ENCODE measurements around the gene DYNLT1. TPM values are rescaled to one million over a fixed set of nuclear protein-coding genes. Genes with fewer than 3 reads are reported as not detected.
"Not testable (repeated sequence)": the region's sequence is repeated elsewhere in the genome, so short reads cannot be mapped to it uniquely, and the experiment has no call there.

The DYNLT1 gene
- total RNA-seq, 4 donors from 2014 or later, result 78.7 to 107 (median 87.4) TPM

- WGBS, 2 donors, result 81 to 87% methylated on average over 6 to 14 of the region's 14 CpGs
Measured at GRCh38 chr6:158674342-158675131, 30.0 kb upstream of the DYNLT1 start.

DNA sequence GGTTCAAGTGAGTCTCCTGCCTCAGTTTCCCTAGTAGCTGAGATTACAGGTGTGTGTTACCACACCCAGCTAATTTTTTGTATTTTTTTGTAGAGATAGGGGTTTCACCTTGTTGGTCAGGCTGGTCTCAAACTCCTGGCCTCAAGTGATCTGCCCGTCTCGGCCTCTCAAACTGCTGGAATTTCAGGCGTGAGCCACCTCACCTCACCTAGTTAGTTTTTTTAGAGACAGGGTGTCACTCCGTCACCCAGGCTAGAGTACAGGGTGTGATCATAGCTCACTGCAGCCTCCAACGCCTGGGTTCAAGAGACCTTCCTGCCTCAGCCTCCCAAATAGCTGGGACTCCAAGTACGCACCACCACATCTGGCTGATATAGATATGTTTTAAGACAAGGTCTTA, 28.2 kb upstream of the DYNLT1 start:
- 93 to 98% methylated on average over 6 of the region's 6 CpGs for WGBS, 2 donors
- H3K4me3 ChIP-seq, result no peak overlapping the region
- peaks cover 9 to 37% (median 15%) of the 10 kb centered on the region in 3 donors for H3K4me1 ChIP-seq
- H3K9me3 ChIP-seq, result no peaks in the 10 kb centered on the region
- no peak overlapping the region for H3K27ac ChIP-seq
- no peak for TF ChIP-seq POLR2A (IDR thresholded peaks at IDR 0.05)
- TF ChIP-seq, protein P1, sequence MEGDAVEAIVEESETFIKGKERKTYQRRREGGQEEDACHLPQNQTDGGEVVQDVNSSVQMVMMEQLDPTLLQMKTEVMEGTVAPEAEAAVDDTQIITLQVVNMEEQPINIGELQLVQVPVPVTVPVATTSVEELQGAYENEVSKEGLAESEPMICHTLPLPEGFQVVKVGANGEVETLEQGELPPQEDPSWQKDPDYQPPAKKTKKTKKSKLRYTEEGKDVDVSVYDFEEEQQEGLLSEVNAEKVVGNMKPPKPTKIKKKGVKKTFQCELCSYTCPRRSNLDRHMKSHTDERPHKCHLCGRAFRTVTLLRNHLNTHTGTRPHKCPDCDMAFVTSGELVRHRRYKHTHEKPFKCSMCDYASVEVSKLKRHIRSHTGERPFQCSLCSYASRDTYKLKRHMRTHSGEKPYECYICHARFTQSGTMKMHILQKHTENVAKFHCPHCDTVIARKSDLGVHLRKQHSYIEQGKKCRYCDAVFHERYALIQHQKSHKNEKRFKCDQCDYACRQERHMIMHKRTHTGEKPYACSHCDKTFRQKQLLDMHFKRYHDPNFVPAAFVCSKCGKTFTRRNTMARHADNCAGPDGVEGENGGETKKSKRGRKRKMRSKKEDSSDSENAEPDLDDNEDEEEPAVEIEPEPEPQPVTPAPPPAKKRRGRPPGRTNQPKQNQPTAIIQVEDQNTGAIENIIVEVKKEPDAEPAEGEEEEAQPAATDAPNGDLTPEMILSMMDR (IDR thresholded peaks at IDR 0.05), result no peak
- no peaks in the 10 kb centered on the region for H3K27me3 ChIP-seq
- no peaks in the 10 kb centered on the region for H3K36me3 ChIP-seq
- DNase-seq, result no peak
- intact Hi-C loops (cut with DNase I), result no loop called here

More at GRCh38 chr6:158674342-158675131, 30.0 kb upstream of the DYNLT1 start:
- no peak for TF ChIP-seq POLR2A (IDR thresholded peaks at IDR 0.05)
- TF ChIP-seq, protein P1 (IDR thresholded peaks at IDR 0.05), result no peak
- Histone ChIP-seq H3K4me3 (no peak overlapping the region), H3K4me1 (peaks cover 5 to 19% (median 9%) of the 10 kb centered on the region in 3 donors), H3K9me3 (no peaks in the 10 kb centered on the region), H3K27me3 (no peaks in the 10 kb centered on the region), H3K36me3 (no peaks in the 10 kb centered on the region), H3K27ac (no peak overlapping the region)
- DNase-seq, result no peak
- intact Hi-C loops (cut with DNase I), result no loop called here

GRCh38 chr6:158672119-158672518, 27.6 kb upstream of the DYNLT1 start:
- H3K27me3 ChIP-seq; DNase-seq; intact Hi-C loops (cut with DNase I); H3K9me3 ChIP-seq; H3K36me3 ChIP-seq; H3K27ac ChIP-seq; H3K4me3 ChIP-seq: not testable (repeated sequence)
- H3K4me1 ChIP-seq, result peaks cover 9 to 43% (median 15%) of the 10 kb centered on the region in 3 donors
- 80 to 83% methylated on average over 7 to 8 of the region's 8 CpGs for WGBS, 2 donors

DNA sequence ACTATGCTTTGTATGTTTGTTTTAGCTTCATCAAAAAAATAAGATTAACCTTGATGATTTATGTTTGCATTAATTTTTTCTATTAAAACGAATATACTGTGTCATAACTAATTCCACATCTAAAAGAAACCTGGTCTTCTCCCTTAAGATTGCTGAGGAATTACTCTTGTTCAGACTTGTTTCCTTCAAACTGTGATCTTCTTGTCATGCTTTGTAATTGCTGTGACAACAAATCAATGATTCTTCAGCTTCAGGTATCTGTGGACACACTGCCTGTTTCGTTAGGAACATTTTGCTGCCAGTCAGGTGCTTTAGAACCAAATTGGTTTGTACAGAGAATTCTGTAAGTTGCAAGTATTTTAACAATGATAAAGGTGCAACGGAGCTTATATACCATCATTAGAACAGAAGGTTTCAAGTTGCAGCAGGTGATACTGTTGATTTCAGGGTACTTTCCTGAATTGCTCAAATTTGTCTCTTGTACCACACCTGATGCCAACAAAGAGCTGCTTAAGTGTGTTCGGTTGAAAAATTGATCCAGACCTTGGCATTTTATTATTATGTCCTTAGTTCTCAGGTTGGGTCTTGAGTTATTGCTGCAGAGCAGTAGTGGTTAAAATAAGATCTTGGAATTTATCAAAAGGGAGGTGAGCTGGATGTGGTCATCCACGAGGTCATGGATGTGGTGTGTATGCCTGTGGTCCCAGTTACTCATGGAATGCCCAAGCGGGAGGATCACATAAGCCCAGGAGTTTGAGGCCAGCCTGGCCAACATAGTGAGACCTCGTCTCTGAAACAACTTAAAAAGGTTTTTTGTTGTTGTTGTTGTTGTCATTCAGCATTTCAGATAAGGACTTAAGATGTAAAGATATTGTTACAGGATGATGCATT, 24.8 kb upstream of the DYNLT1 start:
- H3K4me3 ChIP-seq, result no peak overlapping the region
- TF ChIP-seq, protein P1 (IDR thresholded peaks at IDR 0.05), result no peak
- H3K27me3 ChIP-seq, result no peaks in the 10 kb centered on the region
- peaks cover 9 to 71% (median 15%) of the 10 kb centered on the region in 3 donors for H3K4me1 ChIP-seq
- peak overlapping the region in 3 of 4 donors; percentile 45 to 73 (median 66) for H3K27ac ChIP-seq
- H3K9me3 ChIP-seq, result no peaks in the 10 kb centered on the region
- H3K36me3 ChIP-seq, result peaks cover 0 to 4% (median 0%) of the 10 kb centered on the region in 3 donors
- intact Hi-C loops (cut with DNase I), result no loop called here
- WGBS, 2 donors, result 39 to 54% methylated on average over 7 of the region's 7 CpGs
- no peak for DNase-seq

DNA sequence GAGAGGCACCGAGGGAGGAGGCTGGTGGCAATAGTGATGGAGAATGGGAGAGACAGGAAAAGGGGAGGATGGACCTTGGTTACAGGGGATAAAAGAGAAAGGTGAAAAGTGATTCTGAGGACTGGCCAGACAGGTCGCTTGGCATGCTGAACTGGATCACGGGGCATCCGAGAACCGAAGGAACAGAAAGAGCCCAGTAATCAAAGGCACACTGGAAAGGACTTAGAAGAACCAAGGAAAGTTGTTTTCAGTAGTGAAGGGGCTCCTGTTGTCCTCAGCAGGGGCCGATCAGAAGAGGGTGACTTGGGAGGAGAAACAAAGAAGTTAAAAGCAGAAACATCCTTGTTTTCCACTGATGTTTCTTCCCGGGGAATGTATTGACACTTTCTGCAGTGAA, 24.2 kb upstream of the DYNLT1 start:
- Histone ChIP-seq H3K27ac (peak overlapping the region in 3 of 4 donors; percentile 45 to 73 (median 66)), H3K4me3 (no peak overlapping the region), H3K36me3 (peaks cover 0 to 4% (median 0%) of the 10 kb centered on the region in 3 donors), H3K4me1 (peaks cover 9 to 77% (median 18%) of the 10 kb centered on the region in 3 donors), H3K27me3 (no peaks in the 10 kb centered on the region), H3K9me3 (no peaks in the 10 kb centered on the region)
- TF ChIP-seq, protein P1 (IDR thresholded peaks at IDR 0.05), result no peak
- no peak for TF ChIP-seq POLR2A (IDR thresholded peaks at IDR 0.05)
- 47 to 51% methylated on average over 7 of the region's 7 CpGs for WGBS, 2 donors
- DNase-seq, result no peak
- intact Hi-C loops (cut with DNase I), result no loop called here
